T-helper 22 cell (primary cell): Measurements from ENCODE around the gene PLEKHA3.
"Not testable (repeated sequence)": the region's sequence is repeated elsewhere in the genome, so short reads cannot be mapped to it uniquely, and the experiment has no call there.

Experiments
- DNase-seq: peaks from one replicate; pipeline ENCODE4 v3.0.0-alpha.2; 2020; ENCODE audit warnings: low read depth

PLEKHA3 gene

GRCh38 chr2:178525460-178525859 lies 45.2 kb downstream of the PLEKHA3 start:
- DNase-seq: not testable (repeated sequence)

- no peak for DNase-seq
These were observed 46.0 kb downstream of the PLEKHA3 start for GRCh38 chr2:178526256-178526655.

- DNase-seq: no peak
These were observed 47.3 kb downstream of the PLEKHA3 start for GRCh38 chr2:178527592-178527991.

GRCh38 chr2:178528647-178529046 lies 48.4 kb downstream of the PLEKHA3 start:
- DNase-seq: no peak

- no peak for DNase-seq
These were observed 48.9 kb downstream of the PLEKHA3 start for GRCh38 chr2:178529194-178529593.

- DNase-seq: no peak
These were observed 49.9 kb downstream of the PLEKHA3 start for GRCh38 chr2:178530131-178530530.

GRCh38 chr2:178530625-178531142 lies 50.4 kb downstream of the PLEKHA3 start:
- DNase-seq: no peak

GRCh38 chr2:178531168-178531567 lies 50.9 kb downstream of the PLEKHA3 start:
- DNase-seq: no peak

GRCh38 chr2:178536037-178536436 lies 55.8 kb downstream of the PLEKHA3 start:
- DNase-seq: no peak

- DNase-seq: no peak
These were observed 61.9 kb downstream of the PLEKHA3 start for GRCh38 chr2:178542161-178542560.

GRCh38 chr2:178542569-178542968 lies 62.3 kb downstream of the PLEKHA3 start:
- no peak for DNase-seq

GRCh38 chr2:178550352-178550751 lies 70.1 kb downstream of the PLEKHA3 start:
- DNase-seq: no peak

GRCh38 chr2:178553047-178553446 lies 72.8 kb downstream of the PLEKHA3 start:
- DNase-seq: no peak
